GM12892 (cell line): ENCODE measurements around the gene MED14.

Source experiments
- POLR2A ChIP-seq: IDR thresholded peaks from 2 replicates; pipeline ENCODE4 v1.6.1; 2011; ENCODE audit warnings: low read depth, low read length, control low read depth
- TAF1 ChIP-seq: IDR thresholded peaks from 2 replicates; pipeline ENCODE4 v1.6.1; 2011; ENCODE audit warnings: low read depth, mild to moderate bottlenecking, control low read depth, low read length, borderline replicate concordance

- no peak for TF ChIP-seq TAF1
- TF ChIP-seq POLR2A: no peak
Measured at GRCh38 chrX:40637687-40638086, 97.7 kb downstream of the MED14 start.
